A549 (cell line): ENCODE results near the gene USP2. TPM values are rescaled to one million over a fixed set of nuclear protein-coding genes. Genes with fewer than 3 reads are reported as not detected.
A peak's percentile ranks its signal among the peaks of the same experiment; 100 is the strongest.

Experiments used
- ATAC-seq, 2 experiments: fragments of 200-7000 bp in 1 of 2; fragments of >200 bp in 1 of 2; cut with Nextera tagmentation in 1 of 2; cut with Tn5 transposase in 1 of 2; 3 replicates each; pipeline versions ENCODE4 v1.8.0 to v1.9.1; 2018 to 2020; ENCODE audit warnings: mild to moderate bottlenecking in 1 of 2, moderate library complexity in 1 of 2
- CTCF ChIA-PET: fragments of 300-600 bp; sonication (Branson Sonifier 250); formaldehyde crosslinking; extraction: SDS; loops from one replicate; lab custom pipeline; 2021; ENCODE audit warnings: antibody characterized with exemption, inconsistent platforms; lab: Yijun Ruan, JAX
- POLR2A ChIA-PET: fragments of 350-600 bp; formaldehyde crosslinking; extraction: SDS; loops from one replicate; lab custom pipeline; 2021; ENCODE audit warnings: antibody characterized with exemption, inconsistent platforms; lab: Yijun Ruan, JAX
- DNase-seq, 2 experiments: peaks; one replicate each; pipeline versions ENCODE4 v3.0.0 to v3.0.0-alpha.2; 2011 to 2016; ENCODE audit warnings: low read depth in 1 of 2, low spot score in 1 of 2
- FAIRE-seq: peaks from 2 replicates; lab custom pipeline; 2011; peaks lifted over from hg19 to GRCh38; lab: Jason Lieb, UNC
- H3K27ac ChIP-seq, 2 experiments: fragments of >200 bp; sonication (Bioruptor Twin); formaldehyde crosslinking; 3 replicates each; pipeline ENCODE4 v1.5.1; 2016 to 2017
- H3K4me1 ChIP-seq: fragments of >200 bp; sonication (Bioruptor Twin); formaldehyde crosslinking; 3 replicates; pipeline ENCODE4 v1.6.1; 2016
- H3K4me2 ChIP-seq: fragments of >200 bp; sonication (Bioruptor Twin); formaldehyde crosslinking; 3 replicates; pipeline ENCODE4 v1.6.1; 2016
- H3K4me3 ChIP-seq: fragments of >200 bp; sonication (Bioruptor Twin); formaldehyde crosslinking; 3 replicates; pipeline ENCODE4 v1.5.1; 2016
- H3K9me3 ChIP-seq: fragments of >200 bp; sonication (Bioruptor Twin); formaldehyde crosslinking; 3 replicates; pipeline ENCODE4 v1.6.1; 2016
- CHD4 ChIP-seq: fragments of 200-600 bp; sonication (generic); IDR thresholded peaks from 2 replicates; pipeline ENCODE4 v1.6.1; 2016; ENCODE audit warnings: antibody characterized with exemption, mild to moderate bottlenecking, borderline replicate concordance
- ESRRA ChIP-seq: fragments of 150-350 bp; IDR thresholded peaks from 2 replicates; pipeline ENCODE4 v1.6.1; 2014; ENCODE audit warnings: mild to moderate bottlenecking, low read length, borderline replicate concordance
- FOSB ChIP-seq: fragments of 250-450 bp; sonication (Bioruptor Pico); IDR thresholded peaks from 2 replicates; pipeline ENCODE4 v1.5.0; 2020; ENCODE audit warnings: mild to moderate bottlenecking, moderate library complexity
- GATA3 ChIP-seq: IDR thresholded peaks from 2 replicates; pipeline ENCODE4 v1.6.1; 2012; ENCODE audit warnings: borderline replicate concordance
- HDAC2 ChIP-seq: fragments of 200-600 bp; sonication (generic); IDR thresholded peaks from 2 replicates; pipeline ENCODE4 v1.6.1; 2016
- HEYL ChIP-seq: fragments of 250-450 bp; sonication (Bioruptor Pico); IDR thresholded peaks from 2 replicates; pipeline ENCODE4 v1.8.0; 2021; ENCODE audit warnings: mild to moderate bottlenecking, moderate library complexity
- HOXB13 ChIP-seq: fragments of 250-450 bp; sonication (Bioruptor Pico); IDR thresholded peaks from 2 replicates; pipeline ENCODE4 v1.5.0; 2020; ENCODE audit warnings: low read depth, mild to moderate bottlenecking, moderate library complexity
- HOXB5 ChIP-seq: fragments of 250-450 bp; sonication (Bioruptor Pico); IDR thresholded peaks from 2 replicates; pipeline ENCODE4 v1.5.0; 2020; ENCODE audit warnings: mild to moderate bottlenecking, moderate library complexity
- JUN ChIP-seq, 2 experiments: fragments of >200 bp; sonication (Bioruptor Twin); formaldehyde crosslinking; IDR thresholded peaks; 2 replicates in 1 of 2; 3 replicates in 1 of 2; pipeline ENCODE4 v1.6.1; 2016 to 2017
- MAZ ChIP-seq: fragments of 150-350 bp; IDR thresholded peaks from 2 replicates; pipeline ENCODE4 v1.6.1; 2014; ENCODE audit warnings: antibody characterized with exemption, low read depth, low read length, borderline replicate concordance
- NR3C1 ChIP-seq: fragments of >200 bp; sonication (Bioruptor Twin); formaldehyde crosslinking; IDR thresholded peaks from 3 replicates; pipeline ENCODE4 v1.6.1; 2017
- PHF8 ChIP-seq: fragments of 200-600 bp; sonication (generic); IDR thresholded peaks from 2 replicates; pipeline ENCODE4 v1.6.1; 2016; ENCODE audit warnings: low read depth, mild to moderate bottlenecking, antibody characterized with exemption, moderate library complexity, borderline replicate concordance
- POLR2A ChIP-seq: IDR thresholded peaks from 2 replicates; pipeline ENCODE4 v1.6.1; 2012; ENCODE audit warnings: mild to moderate bottlenecking, low read length
- RAD21 ChIP-seq, 2 experiments: fragments of >200 bp in 1 of 2; sonication (Bioruptor Twin) in 1 of 2; formaldehyde crosslinking in 1 of 2; IDR thresholded peaks in 1 of 2; conservative IDR thresholded peaks in 1 of 2; 2 replicates in 1 of 2; 3 replicates in 1 of 2; pipeline ENCODE4 v1.6.1; 2012 to 2018; ENCODE audit warnings: inconsistent platforms in 1 of 2
- SMC3 ChIP-seq: fragments of >200 bp; sonication (Bioruptor Twin); formaldehyde crosslinking; IDR thresholded peaks from 3 replicates; pipeline ENCODE4 v1.6.1; 2018; ENCODE audit warnings: inconsistent platforms
- TFCP2L1 ChIP-seq: fragments of 250-450 bp; sonication (Bioruptor Pico); IDR thresholded peaks from 2 replicates; pipeline ENCODE4 v1.5.0; 2021; ENCODE audit warnings: mild to moderate bottlenecking
- ZC3H11A ChIP-seq: fragments of 450-650 bp; IDR thresholded peaks from 2 replicates; pipeline ENCODE4 v1.6.1; 2014; ENCODE audit warnings: antibody characterized with exemption, mild to moderate bottlenecking
- ZFP36 ChIP-seq: fragments of 450-650 bp; IDR thresholded peaks from 2 replicates; pipeline ENCODE4 v1.6.1; 2014; ENCODE audit warnings: borderline replicate concordance; ENCODE audit not compliant: partially characterized antibody
- WGBS: methylation state at CpG from one replicate; pipeline ENCODE4 v1.1.6; 2017; ENCODE audit errors: missing lambda C conversion rate; 5-methylcytosine and 5-hydroxymethylcytosine counted together
- polyA plus RNA-seq, 4 experiments: library from polyadenylated mRNA; depleted of rRNA in 3 of 4; stranded (reverse); fragments of >200 nt; fragmentation: RNase III in 1 of 4; extraction: RNeasy Plus Mini Kit Qiagen cat#74134 plus additional on column Dnase treatment in 1 of 4; gene quantifications; 2 replicates in 3 of 4; 3 replicates in 1 of 4; pipeline ENCODE4 v1.2.3, GENCODE V29; 2011 to 2017
- TF ChIP-seq, protein P1 (sequence below): fragments of >200 bp; sonication (Bioruptor Twin); formaldehyde crosslinking; IDR thresholded peaks from 3 replicates; pipeline ENCODE4 v1.5.1; 2016
- TF ChIP-seq, protein P2 (sequence below): IDR thresholded peaks from 2 replicates; pipeline ENCODE4 v1.6.1; 2012; ENCODE audit warnings: low read depth, borderline replicate concordance
- TF ChIP-seq, protein P3 (sequence below): fragments of >200 bp; sonication (Bioruptor Twin); formaldehyde crosslinking; IDR thresholded peaks from 2 replicates; pipeline ENCODE4 v1.6.1; 2016
- TF ChIP-seq, protein P4 (sequence below): fragments of 250-450 bp; sonication (Bioruptor Pico); IDR thresholded peaks from 2 replicates; pipeline ENCODE4 v1.5.0; 2020; ENCODE audit warnings: low read depth, mild to moderate bottlenecking, moderate library complexity
- TF ChIP-seq, protein P5 (sequence below): fragments of 250-450 bp; sonication (Bioruptor Pico); IDR thresholded peaks from 2 replicates; pipeline ENCODE4 v1.5.0; 2021; ENCODE audit warnings: mild to moderate bottlenecking, moderate library complexity, borderline replicate concordance
- TF ChIP-seq, protein P6 (sequence below): fragments of 200-600 bp; sonication (generic); IDR thresholded peaks from 2 replicates; pipeline ENCODE4 v1.6.1; 2016; ENCODE audit warnings: antibody characterized with exemption, mild to moderate bottlenecking, moderate library complexity
- TF ChIP-seq, protein P7 (sequence below): IDR thresholded peaks from 2 replicates; pipeline ENCODE4 v1.6.1; 2012
- TF ChIP-seq, protein P8 (sequence below): fragments of >200 bp; sonication (Bioruptor Twin); formaldehyde crosslinking; IDR thresholded peaks from 3 replicates; pipeline ENCODE4 v1.6.1; 2016

Gene USP2
- polyA plus RNA-seq, 2 of the 4 experiments (the other 2 are of a cell fraction), result 0.30 to 0.48 TPM

DNA sequence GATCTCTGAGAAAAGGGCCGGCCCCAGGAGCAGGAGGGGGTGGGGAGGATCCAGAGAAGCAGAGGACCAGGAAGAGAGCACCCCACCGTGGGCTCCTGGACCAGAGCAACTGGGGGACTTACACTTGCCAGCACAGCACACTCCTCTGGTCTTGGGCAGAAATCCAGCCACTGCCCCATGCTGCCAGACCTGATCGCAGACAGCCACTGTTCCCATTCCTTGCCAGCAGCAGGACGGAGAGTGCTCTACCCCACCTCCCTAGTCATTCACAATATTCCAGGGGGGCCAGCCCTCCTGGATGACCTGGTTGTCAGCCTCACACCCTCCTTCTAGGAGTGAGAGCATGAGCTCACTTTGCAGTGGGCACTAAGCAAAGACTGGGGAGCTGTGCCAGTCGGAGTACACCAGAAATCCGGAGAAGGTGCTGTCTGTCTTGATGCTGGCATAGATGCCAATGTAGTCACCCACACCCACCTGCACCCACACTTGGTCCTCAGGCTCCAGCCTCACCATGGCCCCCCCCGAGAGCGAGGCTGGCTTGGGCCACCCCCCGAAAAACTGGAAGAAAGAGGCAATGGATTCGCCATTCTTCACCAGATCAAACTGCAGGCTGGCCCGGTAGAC is 42.4 kb downstream of the USP2 start:
- WGBS, result 93% methylated on average over 5 of the region's 11 CpGs
- Histone ChIP-seq H3K4me2 (peak overlapping the region; percentile 78), H3K27ac (no peak overlapping the region), H3K9me3 (no peaks in the 10 kb centered on the region), H3K4me1 (peaks cover 19% of the 10 kb centered on the region), H3K4me3 (no peak overlapping the region)
- CTCF ChIA-PET, result interaction anchor here (0.5 to 9.5 kb wide), 33 partner anchors 8 to 254 kb away, joined by 3 to 160 read pairs (median 5); partner anchors contain the start of genes CBL, MFRP, NLRX1 and USP2
- no peak for ATAC-seq
- POLR2A ChIA-PET, result interaction anchor here (1.0 to 1.5 kb wide), 2 partner anchors 218 to 244 kb away, joined by 3 to 5 read pairs; partner anchors contain the start of gene HINFP
- DNase-seq, result no peak
- TF ChIP-seq FOSB (CRISPR knock-in tag) (no peak), NR3C1 (no peak), HDAC2 (no peak), SMC3 (no peak), ESRRA (no peak), POLR2A (no peak), GATA3 (no peak), TFCP2L1 (CRISPR knock-in tag) (no peak), JUN (IDR thresholded peaks at IDR 0.05) (no peak), MAZ (no peak), HOXB13 (CRISPR knock-in tag) (no peak), PHF8 (no peak), ZC3H11A (no peak)
- TF ChIP-seq, protein P1, sequence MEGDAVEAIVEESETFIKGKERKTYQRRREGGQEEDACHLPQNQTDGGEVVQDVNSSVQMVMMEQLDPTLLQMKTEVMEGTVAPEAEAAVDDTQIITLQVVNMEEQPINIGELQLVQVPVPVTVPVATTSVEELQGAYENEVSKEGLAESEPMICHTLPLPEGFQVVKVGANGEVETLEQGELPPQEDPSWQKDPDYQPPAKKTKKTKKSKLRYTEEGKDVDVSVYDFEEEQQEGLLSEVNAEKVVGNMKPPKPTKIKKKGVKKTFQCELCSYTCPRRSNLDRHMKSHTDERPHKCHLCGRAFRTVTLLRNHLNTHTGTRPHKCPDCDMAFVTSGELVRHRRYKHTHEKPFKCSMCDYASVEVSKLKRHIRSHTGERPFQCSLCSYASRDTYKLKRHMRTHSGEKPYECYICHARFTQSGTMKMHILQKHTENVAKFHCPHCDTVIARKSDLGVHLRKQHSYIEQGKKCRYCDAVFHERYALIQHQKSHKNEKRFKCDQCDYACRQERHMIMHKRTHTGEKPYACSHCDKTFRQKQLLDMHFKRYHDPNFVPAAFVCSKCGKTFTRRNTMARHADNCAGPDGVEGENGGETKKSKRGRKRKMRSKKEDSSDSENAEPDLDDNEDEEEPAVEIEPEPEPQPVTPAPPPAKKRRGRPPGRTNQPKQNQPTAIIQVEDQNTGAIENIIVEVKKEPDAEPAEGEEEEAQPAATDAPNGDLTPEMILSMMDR, result no peak
- TF ChIP-seq, protein P2, sequence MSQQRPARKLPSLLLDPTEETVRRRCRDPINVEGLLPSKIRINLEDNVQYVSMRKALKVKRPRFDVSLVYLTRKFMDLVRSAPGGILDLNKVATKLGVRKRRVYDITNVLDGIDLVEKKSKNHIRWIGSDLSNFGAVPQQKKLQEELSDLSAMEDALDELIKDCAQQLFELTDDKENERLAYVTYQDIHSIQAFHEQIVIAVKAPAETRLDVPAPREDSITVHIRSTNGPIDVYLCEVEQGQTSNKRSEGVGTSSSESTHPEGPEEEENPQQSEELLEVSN, result no peak
- TF ChIP-seq, protein P3, sequence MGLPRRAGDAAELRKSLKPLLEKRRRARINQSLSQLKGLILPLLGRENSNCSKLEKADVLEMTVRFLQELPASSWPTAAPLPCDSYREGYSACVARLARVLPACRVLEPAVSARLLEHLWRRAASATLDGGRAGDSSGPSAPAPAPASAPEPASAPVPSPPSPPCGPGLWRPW, result no peak
- TF ChIP-seq, protein P4, sequence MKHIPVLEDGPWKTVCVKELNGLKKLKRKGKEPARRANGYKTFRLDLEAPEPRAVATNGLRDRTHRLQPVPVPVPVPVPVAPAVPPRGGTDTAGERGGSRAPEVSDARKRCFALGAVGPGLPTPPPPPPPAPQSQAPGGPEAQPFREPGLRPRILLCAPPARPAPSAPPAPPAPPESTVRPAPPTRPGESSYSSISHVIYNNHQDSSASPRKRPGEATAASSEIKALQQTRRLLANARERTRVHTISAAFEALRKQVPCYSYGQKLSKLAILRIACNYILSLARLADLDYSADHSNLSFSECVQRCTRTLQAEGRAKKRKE, result no peak
- TF ChIP-seq, protein P5, sequence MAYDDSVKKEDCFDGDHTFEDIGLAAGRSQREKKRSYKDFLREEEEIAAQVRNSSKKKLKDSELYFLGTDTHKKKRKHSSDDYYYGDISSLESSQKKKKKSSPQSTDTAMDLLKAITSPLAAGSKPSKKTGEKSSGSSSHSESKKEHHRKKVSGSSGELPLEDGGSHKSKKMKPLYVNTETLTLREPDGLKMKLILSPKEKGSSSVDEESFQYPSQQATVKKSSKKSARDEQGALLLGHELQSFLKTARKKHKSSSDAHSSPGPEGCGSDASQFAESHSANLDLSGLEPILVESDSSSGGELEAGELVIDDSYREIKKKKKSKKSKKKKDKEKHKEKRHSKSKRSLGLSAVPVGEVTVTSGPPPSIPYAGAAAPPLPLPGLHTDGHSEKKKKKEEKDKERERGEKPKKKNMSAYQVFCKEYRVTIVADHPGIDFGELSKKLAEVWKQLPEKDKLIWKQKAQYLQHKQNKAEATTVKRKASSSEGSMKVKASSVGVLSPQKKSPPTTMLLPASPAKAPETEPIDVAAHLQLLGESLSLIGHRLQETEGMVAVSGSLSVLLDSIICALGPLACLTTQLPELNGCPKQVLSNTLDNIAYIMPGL, result no peak
- no peak for FAIRE-seq

DNA sequence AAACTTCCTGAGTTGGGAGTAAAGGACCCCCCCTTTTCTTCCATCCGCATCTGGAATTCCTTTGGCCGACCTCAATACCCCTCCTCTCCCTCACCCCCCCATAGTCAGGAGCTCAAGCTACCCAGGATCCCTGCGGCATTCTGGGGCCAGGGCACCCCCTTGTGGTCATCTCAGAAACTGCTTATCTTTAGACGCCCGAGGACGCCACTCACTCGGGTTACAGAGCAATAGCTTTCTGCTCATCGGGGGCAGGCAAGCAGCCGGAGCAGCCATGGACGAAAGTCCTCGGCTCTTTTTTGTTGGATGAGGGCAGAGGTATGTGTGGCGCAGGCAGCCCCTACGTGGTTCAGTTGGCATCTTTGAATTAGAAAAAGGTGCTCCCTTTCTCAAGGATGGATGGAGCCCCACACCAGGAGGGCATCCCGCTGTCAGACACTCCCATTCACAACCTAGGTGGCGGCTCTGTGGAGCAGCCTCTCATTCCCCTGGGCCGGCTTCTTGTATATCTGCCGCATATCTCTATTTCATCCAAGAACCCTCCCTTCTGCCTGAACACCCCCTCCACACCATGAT is 43.1 kb downstream of the USP2 start:
- Histone ChIP-seq H3K4me3 (no peak overlapping the region), H3K4me1 (peaks cover 19% of the 10 kb centered on the region), H3K4me2 (peak overlapping the region; percentile 43; the same call in 2 of the 3 replicates), H3K27ac (no peak overlapping the region; a peak in 1 of 6 replicates), H3K9me3 (no peaks in the 10 kb centered on the region)
- POLR2A ChIA-PET, result interaction anchor here (0.7 to 1.5 kb wide), 4 partner anchors 9 to 244 kb away, joined by 3 to 8 read pairs (median 4); no protein-coding TSS in a partner anchor
- FAIRE-seq, result no peak
- peak; percentile 63 to 82 for DNase-seq
- peak; percentile 66 to 73 for ATAC-seq
- 28% methylated on average over 14 of the region's 17 CpGs for WGBS
- CTCF ChIA-PET, result interaction anchor here (0.5 to 9.5 kb wide), 31 partner anchors 9 to 253 kb away, joined by 3 to 160 read pairs (median 5); partner anchors contain the start of genes CBL, MFRP, NLRX1 and USP2
- no peak for TF ChIP-seq ZFP36
- TF ChIP-seq CHD4, result no peak
- no peak for TF ChIP-seq MAZ
- TF ChIP-seq, protein P6, sequence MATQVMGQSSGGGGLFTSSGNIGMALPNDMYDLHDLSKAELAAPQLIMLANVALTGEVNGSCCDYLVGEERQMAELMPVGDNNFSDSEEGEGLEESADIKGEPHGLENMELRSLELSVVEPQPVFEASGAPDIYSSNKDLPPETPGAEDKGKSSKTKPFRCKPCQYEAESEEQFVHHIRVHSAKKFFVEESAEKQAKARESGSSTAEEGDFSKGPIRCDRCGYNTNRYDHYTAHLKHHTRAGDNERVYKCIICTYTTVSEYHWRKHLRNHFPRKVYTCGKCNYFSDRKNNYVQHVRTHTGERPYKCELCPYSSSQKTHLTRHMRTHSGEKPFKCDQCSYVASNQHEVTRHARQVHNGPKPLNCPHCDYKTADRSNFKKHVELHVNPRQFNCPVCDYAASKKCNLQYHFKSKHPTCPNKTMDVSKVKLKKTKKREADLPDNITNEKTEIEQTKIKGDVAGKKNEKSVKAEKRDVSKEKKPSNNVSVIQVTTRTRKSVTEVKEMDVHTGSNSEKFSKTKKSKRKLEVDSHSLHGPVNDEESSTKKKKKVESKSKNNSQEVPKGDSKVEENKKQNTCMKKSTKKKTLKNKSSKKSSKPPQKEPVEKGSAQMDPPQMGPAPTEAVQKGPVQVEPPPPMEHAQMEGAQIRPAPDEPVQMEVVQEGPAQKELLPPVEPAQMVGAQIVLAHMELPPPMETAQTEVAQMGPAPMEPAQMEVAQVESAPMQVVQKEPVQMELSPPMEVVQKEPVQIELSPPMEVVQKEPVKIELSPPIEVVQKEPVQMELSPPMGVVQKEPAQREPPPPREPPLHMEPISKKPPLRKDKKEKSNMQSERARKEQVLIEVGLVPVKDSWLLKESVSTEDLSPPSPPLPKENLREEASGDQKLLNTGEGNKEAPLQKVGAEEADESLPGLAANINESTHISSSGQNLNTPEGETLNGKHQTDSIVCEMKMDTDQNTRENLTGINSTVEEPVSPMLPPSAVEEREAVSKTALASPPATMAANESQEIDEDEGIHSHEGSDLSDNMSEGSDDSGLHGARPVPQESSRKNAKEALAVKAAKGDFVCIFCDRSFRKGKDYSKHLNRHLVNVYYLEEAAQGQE, result no peak
- TF ChIP-seq, protein P7, sequence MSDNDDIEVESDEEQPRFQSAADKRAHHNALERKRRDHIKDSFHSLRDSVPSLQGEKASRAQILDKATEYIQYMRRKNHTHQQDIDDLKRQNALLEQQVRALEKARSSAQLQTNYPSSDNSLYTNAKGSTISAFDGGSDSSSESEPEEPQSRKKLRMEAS, result no peak
- TF ChIP-seq HEYL (CRISPR knock-in tag), result no peak
- TF ChIP-seq, protein P8, sequence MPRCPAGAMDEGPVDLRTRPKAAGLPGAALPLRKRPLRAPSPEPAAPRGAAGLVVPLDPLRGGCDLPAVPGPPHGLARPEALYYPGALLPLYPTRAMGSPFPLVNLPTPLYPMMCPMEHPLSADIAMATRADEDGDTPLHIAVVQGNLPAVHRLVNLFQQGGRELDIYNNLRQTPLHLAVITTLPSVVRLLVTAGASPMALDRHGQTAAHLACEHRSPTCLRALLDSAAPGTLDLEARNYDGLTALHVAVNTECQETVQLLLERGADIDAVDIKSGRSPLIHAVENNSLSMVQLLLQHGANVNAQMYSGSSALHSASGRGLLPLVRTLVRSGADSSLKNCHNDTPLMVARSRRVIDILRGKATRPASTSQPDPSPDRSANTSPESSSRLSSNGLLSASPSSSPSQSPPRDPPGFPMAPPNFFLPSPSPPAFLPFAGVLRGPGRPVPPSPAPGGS, result no peak
- peak; percentile 53 to 62 for TF ChIP-seq RAD21 (conservative IDR thresholded peaks at IDR 0.05 in 1 of 2, IDR thresholded peaks at IDR 0.05 in 1 of 2)
- no peak for TF ChIP-seq HOXB5 (CRISPR knock-in tag)
